ENCODE measurements around the gene ABI3BP.
"Not testable (repeated sequence)": the region's sequence is repeated elsewhere in the genome, so short reads cannot be mapped to it uniquely, and the experiment has no call there.

ABI3BP gene

GRCh38 chr3:100982710-100983109, 10.5 kb downstream of the ABI3BP start:
- DNase-seq, result no peak

GRCh38 chr3:100981164-100981911, 11.9 kb downstream of the ABI3BP start:
- no peak for DNase-seq

GRCh38 chr3:100978011-100978659, 15.1 kb downstream of the ABI3BP start:
- no peak for DNase-seq

DNA sequence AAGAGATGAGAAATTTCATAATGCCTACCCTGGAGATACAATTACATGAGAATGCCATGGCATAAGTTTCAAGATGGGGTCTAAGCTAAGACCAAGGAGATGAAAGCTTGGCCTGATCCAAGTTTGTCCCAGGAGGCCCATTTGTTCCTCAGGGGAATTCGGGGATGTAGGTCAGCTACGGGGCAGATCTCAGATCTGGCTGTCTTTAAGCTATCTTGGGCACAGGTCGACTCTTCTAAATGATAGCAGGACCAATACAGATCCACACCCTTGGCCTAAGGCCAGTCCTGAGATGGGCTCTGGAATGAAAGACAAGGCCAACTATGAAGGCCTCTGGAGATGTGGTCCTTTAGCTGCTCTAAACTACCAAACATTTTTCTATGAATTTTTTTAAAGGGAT, 16.6 kb downstream of the ABI3BP start:
- DNase-seq, result no peak

DNA sequence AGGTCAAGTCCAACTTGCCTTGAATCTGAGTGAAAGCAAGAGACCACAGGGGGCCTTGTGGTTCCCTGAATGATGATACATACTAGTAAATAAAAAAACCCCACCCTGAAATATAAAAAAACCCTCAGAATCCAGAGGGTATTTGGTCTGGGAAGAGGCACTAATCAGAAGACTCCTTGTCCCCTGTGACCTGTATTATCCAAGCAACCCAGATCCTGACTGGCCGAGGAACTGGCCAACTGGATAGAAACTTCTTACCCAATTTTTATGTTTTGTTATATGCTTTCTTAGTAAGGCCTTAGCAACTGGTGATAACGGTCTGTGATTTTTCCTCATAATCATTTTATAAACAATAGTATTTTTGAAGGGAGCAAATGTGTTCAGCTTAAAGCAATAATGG, 17.5 kb downstream of the ABI3BP start:
- no peak for DNase-seq

DNA sequence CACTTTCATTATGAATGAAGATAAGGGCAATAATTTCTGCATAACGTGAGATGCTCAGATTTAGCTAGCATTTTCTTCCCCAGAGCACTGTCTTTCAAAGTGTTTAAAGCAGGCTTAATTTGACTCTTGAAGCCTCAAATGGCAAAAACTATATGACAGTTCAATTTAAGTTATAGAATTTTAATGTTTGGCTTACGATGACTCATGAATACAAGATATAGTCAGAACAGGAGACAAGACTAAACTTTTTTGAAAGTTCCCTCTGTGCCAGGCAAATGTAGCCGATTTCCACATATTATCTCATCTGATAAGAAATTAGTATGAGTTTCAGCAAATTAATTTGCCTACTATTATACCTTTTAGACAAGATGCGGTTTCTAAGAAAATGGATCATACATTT, 19.6 kb downstream of the ABI3BP start:
- DNase-seq, result no peak

DNA sequence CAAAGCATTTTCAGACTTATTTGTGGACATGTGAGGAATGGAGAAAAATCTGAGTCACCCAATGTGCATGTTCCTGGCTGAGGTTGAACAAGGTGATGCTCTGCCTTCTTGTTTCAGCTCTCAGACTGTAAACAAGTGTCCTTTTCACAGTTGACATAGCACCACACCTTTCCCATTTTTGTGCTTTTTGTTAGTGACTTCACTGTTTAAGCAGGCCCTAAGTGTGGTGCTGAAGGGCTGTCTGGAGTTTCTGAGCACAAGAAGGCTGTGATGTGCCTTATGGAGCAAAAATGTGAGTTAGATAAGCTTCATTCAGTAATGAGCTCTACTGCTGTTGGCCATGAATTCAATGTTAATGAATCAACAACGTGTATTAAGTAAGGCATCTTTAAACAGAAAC, 20.4 kb downstream of the ABI3BP start:
- DNase-seq, result no peak

GRCh38 chr3:100972301-100972844, 20.8 kb downstream of the ABI3BP start:
- no peak for DNase-seq

DNA sequence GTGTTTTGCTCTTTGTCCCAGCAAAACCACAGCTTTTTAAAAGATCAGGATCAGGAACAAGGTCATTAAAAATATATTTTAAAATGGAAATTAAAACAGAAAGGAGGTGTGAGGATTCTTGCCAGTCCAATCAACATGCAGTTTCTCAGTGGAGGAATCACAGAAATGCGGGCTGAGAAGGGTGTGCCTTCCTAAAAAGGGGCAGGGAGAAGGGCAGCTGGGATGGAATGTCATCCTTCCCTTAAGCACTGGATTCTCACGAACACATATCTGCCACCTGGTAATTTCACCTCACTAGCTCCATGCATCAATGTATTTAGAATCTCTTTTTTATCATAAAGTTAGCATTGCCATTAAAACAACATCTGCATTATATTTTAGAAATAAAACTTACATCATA, 21.4 kb downstream of the ABI3BP start:
- DNase-seq, result no peak

DNA sequence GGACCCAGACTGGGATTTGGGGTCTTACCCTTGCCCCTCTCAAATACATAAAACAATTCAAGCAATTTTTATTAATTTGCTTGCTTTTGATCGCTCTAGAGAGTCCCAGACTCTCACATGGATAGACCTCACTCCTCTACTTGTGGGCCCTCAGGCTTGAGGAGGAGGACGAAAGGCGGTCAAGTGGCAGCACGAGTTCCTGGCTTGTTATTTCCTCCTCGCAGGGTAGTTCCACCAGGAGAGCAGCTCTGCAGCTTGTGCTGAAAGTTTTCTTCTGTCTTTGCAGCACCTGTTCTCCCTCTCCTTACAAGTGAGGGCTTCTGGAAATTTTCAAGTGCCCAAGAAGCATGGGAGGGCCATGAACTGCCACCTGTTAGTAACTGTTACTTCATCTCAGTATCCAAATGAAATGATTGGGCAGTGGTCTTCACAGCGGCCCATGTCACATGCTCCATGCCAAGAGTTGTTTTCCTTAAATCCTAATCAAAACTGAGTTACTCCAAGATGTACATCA, 22.7 kb downstream of the ABI3BP start:
- DNase-seq, result no peak

DNA sequence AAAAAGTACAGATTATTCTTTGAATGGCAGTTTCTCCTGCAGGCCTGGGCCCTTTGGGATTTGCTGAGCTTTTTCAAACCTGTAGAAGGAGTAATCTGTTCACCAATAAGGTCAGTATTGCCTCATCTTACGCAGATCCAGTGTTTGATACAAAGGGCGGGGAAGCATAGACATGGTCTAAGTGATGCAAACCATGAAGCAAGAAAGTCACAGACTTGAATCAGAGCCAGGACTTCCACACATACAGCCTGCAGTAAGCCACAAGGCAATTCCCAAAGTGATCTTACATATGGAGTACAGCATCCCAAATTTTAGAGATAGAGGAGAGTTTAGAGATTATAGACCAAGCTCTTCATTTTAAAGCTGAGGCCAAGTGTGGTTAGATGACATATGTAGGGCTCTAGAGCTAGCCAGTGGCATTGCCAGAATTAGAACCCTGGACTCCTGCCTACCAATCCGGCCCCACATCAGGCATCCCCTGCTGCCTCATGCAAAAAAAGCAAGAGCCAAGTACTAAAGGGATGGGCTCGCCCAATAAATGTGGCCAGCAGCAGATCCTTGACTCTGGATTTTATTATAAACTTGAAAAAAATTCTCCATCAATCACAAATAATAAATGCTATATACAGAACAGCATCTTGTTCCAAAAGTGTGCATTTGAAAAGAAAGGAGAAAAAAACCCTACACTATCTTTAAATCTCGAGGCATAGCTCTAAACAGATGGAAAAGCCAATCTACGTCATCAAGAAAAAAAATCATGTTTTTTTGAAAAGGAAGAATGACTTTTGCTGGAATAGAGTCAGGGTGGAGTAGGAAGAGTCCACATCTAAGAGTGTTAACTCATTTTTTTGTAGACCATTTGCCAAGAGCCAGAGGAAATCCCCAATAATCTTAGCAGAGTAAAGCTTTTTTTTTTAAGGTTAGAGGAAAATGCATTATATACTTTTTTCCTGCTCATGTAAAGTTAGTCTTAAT, 24.0 kb downstream of the ABI3BP start:
- no peak for DNase-seq

DNA sequence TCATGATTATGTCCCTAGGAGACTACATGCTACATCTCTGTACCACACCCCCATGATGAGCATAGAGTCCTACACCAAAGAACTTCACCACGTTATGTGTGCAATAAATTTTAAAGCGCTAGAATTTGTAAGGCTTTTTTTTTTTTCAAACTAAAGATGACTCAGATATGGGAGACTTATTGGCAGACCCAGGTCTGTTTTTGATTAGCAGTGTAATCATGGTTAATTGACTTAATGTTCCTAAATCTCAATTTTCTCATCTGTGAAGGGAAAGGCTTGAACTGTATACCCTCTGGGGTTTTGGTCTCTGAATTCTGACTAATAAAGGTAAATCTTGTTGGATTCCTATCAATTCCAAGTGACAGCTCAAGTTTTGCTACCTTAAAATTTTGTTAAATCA, 26.4 kb downstream of the ABI3BP start:
- DNase-seq, result no peak

GRCh38 chr3:100966049-100966491, 27.2 kb downstream of the ABI3BP start:
- no peak for DNase-seq

GRCh38 chr3:100963041-100963440, 30.2 kb downstream of the ABI3BP start:
- DNase-seq, result no peak

GRCh38 chr3:100957261-100957986, 35.8 kb downstream of the ABI3BP start:
- DNase-seq, result no peak

GRCh38 chr3:100956276-100956675, 36.9 kb downstream of the ABI3BP start:
- no peak for DNase-seq

DNA sequence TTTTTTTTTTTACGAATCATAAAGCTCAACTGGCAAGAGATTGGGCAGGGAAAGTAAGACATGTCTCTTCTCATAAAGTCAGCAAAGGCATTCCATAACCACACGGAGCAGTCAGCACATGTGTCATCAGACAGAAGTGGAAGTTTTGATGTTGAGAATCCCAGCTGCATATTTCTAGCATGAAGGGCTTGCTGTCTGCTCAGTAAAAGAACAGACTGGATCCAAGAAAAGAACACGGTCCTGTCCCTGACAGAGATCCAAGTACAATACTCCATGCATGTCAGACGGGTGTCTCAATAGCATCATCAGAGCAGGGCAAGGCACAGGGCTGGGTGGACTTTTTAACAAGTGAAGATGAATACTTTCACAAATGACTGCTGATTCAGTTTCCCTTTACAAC, 38.2 kb downstream of the ABI3BP start:
- no peak for DNase-seq

GRCh38 chr3:100954199-100954935, 38.9 kb downstream of the ABI3BP start:
- no peak for DNase-seq

DNA sequence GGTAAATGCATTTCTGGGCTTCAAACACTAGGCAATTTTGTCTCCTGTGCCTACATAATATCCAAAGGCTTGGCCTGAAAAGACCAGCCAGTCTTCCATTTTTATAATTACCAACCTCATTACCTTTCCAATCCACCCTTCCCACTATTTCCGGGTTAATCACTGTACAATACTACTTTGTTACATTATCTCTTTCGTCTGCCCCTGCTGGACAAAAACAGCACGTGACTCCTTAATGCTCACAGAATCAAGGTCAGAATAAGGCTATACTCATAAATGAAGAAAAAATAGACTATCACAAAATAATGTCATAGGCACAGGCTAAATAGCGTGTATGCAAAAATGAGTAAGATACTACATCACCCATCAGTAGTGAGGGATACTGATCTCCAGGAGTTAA, 40.1 kb downstream of the ABI3BP start:
- DNase-seq, result no peak

DNA sequence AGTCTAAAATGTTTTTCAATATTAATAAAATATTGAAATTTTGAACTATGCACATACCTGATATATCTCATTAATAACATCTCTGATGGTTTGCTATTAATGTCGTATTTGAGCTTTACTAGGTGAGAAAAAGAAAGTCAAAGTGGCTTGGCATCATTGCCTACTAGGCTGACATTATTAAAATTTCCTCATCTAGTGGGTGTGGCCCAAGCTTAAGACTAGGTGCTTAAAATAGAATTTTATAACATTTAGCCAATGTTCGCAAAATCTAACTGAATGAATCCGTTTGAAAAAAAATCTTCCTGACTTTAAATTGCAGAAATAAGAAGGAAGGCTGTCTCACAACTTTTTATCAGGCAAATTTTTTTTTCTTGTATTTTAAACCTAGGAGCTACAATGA, 46.1 kb downstream of the ABI3BP start:
- DNase-seq, result no peak

- DNase-seq, result not testable (repeated sequence)
These were observed 47.1 kb downstream of the ABI3BP start for GRCh38 chr3:100946096-100946495.
